Lower lobe of right lung (tissue), 2 donors: ENCODE results near the gene SH2D3A. TPM values are rescaled to one million over a fixed set of nuclear protein-coding genes. Genes with fewer than 3 reads are reported as not detected.

Experiments used
- ATAC-seq, 2 donors: fragments of 200-7000 bp; cut with Tn5 transposase; one replicate each; pipeline ENCODE4 v1.9.1; 2020 to 2022; ENCODE audit warnings: mild to moderate bottlenecking in 2 of 2, moderate library complexity in 2 of 2
- DNase-seq: peaks from one replicate; pipeline ENCODE4 v3.0.0-alpha.2; 2020
- H3K27ac ChIP-seq: fragments of 200-600 bp; one replicate; pipeline ENCODE4 v1.8.0; 2022
- H3K27me3 ChIP-seq: fragments of 200-600 bp; one replicate; pipeline ENCODE4 v1.8.0; 2022; ENCODE audit warnings: low read depth
- H3K36me3 ChIP-seq: fragments of 200-600 bp; one replicate; pipeline ENCODE4 v1.8.0; 2022; ENCODE audit warnings: mild to moderate bottlenecking
- H3K4me1 ChIP-seq: fragments of 200-600 bp; one replicate; pipeline ENCODE4 v1.8.0; 2022
- H3K4me3 ChIP-seq: fragments of 200-600 bp; one replicate; pipeline ENCODE4 v1.8.0; 2022; ENCODE audit warnings: mild to moderate bottlenecking
- H3K9me3 ChIP-seq: fragments of 200-600 bp; one replicate; pipeline ENCODE4 v1.8.0; 2022
- intact Hi-C: fragments of 100-400 bp; cut with DNase I; formaldehyde crosslinking; loops from one replicate; pipeline ENCODE4 v1.11.0; 2022
- total RNA-seq: library from RNA; stranded (reverse); fragmentation: NEBNext Ultra II Directional; extraction: Animal tissue kit (Norgen Biotek cat#: 25700); gene quantifications from one replicate; pipeline ENCODE4 v1.2.1, GENCODE V29; 2021
- TF ChIP-seq, protein P1 (sequence below): fragments of 200-600 bp; IDR thresholded peaks from one replicate; pipeline ENCODE4 v1.8.0; 2022; ENCODE audit warnings: antibody characterized with exemption, mild to moderate bottlenecking
- donor health status: DM: no; HTN: yes; CAD: no; lungs with severe emphysema.

Gene SH2D3A
- total RNA-seq, 1 donor from 2014 or later: 21.2 TPM

DNA sequence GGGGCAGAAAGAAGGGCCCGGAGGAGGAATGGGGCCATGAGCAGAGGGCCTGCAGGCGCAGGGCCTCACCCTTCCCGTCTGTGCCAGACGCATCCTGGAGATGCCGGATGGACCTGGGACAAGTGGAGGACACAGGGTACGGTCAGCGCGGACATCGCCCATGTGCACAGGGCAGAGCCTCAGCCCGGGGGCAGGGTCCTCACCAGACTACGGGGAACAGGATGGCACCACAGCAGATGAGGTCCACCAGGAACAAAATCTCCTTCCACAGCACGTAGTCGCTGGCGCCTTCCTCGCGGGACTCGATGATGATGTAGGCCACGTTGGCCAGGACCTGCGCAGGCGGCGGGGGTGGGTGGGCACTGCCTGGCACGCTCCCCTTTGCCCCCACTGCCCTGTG is 35.4 kb downstream of the SH2D3A start:
- Histone ChIP-seq H3K4me1 (peaks cover 31% of the 10 kb centered on the region), H3K4me3 (no peak overlapping the region), H3K9me3 (no peaks in the 10 kb centered on the region), H3K27ac (no peak overlapping the region), H3K36me3 (peaks cover 27% of the 10 kb centered on the region), H3K27me3 (no peaks in the 10 kb centered on the region)
- intact Hi-C loops: no loop called here
- ATAC-seq (no peak), DNase-seq (peak; percentile 40)
- TF ChIP-seq, protein P1, sequence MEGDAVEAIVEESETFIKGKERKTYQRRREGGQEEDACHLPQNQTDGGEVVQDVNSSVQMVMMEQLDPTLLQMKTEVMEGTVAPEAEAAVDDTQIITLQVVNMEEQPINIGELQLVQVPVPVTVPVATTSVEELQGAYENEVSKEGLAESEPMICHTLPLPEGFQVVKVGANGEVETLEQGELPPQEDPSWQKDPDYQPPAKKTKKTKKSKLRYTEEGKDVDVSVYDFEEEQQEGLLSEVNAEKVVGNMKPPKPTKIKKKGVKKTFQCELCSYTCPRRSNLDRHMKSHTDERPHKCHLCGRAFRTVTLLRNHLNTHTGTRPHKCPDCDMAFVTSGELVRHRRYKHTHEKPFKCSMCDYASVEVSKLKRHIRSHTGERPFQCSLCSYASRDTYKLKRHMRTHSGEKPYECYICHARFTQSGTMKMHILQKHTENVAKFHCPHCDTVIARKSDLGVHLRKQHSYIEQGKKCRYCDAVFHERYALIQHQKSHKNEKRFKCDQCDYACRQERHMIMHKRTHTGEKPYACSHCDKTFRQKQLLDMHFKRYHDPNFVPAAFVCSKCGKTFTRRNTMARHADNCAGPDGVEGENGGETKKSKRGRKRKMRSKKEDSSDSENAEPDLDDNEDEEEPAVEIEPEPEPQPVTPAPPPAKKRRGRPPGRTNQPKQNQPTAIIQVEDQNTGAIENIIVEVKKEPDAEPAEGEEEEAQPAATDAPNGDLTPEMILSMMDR: no peak

DNA sequence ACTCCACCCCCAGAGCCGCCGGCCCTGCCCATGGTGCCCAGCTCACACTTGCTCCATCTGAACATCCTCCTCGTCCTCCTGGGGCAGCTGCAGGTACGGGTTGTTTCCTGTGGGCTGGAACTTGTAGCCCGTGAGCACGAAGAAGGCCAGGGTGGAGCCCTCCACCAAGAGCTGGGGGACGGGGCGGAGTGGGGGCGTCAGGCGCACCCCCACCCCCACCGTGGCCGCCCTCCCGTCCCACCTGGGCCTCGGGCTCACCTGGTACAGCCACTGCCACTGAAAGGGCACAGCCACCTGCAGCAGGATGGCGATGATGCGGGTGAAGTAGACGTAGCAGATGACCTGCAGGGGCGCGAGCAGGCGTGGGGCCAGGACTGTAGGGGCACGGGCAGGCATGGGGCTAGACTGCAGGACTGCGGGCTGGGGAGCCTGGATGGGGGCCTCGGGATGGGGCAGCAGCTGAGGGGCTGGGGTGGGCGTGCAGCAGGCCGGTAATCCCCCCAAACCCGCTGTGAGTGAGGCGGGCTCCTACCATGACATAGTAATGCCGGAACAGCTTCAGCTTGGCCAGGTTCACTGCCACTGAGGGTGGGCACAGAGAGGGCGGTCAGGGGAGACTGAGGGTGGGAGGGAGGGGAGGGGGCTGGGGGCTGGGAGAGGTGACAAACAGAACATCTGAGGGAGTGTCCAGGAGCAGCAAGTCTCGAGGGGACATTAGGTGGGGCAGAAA is 36.1 kb downstream of the SH2D3A start:
- Histone ChIP-seq H3K4me3 (no peak overlapping the region), H3K4me1 (peaks cover 24% of the 10 kb centered on the region), H3K27ac (no peak overlapping the region), H3K27me3 (no peaks in the 10 kb centered on the region), H3K9me3 (no peaks in the 10 kb centered on the region), H3K36me3 (peaks cover 27% of the 10 kb centered on the region)
- intact Hi-C loops: no loop called here
- no peak for ATAC-seq
- TF ChIP-seq, protein P1: no peak
- DNase-seq: no peak

DNA sequence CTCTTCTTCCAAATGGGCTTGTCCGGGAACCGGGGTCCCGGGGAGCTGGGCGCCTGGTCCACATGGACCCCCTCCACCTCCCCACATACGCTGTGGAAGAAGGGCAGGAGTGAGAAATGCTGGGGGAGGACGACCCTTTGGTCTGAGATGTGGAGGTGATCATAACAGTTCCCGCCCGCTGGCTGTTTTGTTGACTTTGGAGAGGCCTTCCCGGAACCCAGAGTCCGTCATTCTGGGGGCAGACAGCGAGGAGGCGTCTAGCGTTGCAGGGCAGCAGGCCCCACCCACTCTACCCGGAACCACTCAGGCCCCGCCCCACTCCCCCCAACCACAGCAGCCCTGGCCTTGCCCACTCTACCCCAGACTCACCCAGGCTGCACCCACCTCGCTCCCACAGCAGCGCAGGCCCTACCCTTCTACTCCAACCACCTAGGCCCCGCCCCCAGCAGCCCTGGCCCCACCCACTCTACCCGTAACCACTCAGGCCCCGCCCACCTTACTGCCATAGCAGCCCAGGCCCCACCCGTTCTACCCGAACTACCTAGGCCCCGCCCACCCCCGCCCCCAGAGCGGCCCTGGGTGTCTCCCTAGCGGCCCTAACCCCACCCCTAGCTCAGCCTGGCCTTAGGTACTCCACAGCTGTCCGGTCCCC is 37.0 kb downstream of the SH2D3A start:
- H3K4me1 ChIP-seq: peaks cover 19% of the 10 kb centered on the region
- intact Hi-C loops: no loop called here
- DNase-seq (peak; percentile 94), ATAC-seq (peak; percentile 93)
- TF ChIP-seq, protein P1: no peak
- H3K27ac ChIP-seq: peak overlapping the region; percentile 73
- peak overlapping the region; percentile 46 for H3K4me3 ChIP-seq
- H3K9me3 ChIP-seq: no peaks in the 10 kb centered on the region
- H3K36me3 ChIP-seq: peaks cover 27% of the 10 kb centered on the region
- H3K27me3 ChIP-seq: no peaks in the 10 kb centered on the region

DNA sequence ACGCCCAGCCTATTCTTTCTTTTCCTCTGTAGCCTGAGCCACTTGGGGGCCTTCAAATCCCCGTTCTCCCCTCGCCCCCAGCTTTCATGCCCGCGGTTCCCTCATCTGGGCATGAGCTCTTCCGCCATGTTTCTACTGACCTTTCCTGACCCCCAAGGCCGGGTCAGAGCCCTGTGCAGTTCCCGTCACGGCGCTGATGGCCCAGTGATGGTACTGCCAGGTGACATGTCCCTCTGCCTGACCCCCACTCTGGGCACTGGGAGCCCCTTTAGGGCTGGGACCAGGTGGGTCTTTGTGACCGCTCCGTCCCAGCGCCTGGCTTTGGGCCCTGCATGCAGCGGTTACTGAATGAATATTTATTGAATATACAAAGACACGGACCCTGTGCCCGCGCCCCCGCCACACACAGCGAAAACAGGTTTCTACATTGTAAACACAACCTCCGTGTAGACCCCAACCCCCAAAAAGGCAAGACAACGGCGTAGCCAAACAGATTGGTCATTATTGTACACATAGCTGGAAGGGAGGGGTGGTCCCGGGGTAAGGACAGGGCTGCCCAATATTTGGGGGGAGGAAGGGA is 37.6 kb downstream of the SH2D3A start:
- ATAC-seq (no peak), DNase-seq (no peak)
- Histone ChIP-seq H3K9me3 (no peaks in the 10 kb centered on the region), H3K27me3 (no peaks in the 10 kb centered on the region), H3K4me3 (peak overlapping the region; percentile 46), H3K4me1 (peaks cover 22% of the 10 kb centered on the region), H3K36me3 (peaks cover 27% of the 10 kb centered on the region), H3K27ac (peak overlapping the region; percentile 73)
- TF ChIP-seq, protein P1: no peak
- intact Hi-C loops: no loop called here

DNA sequence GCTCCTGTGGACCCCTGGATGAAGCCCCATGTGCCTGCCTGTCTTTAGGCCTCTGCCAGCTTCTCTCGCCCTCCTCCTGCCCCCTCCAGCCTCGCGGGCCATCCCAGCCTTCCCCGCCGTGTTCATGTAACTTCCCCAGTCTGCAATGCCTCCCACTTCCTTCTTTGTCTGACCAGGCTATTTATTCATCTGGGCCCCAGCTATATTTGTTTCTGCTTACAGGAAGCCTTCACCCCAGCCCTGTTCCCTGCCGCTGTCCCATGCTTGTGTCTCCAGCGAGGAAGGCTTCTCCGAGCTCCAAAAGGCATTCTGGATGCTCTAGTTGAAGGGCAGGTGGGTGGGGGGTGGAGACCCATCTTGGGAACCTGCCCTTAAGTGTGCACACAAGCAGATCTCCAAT is 38.9 kb downstream of the SH2D3A start:
- peak in 1 of 2 donors; percentile 16 for ATAC-seq
- Histone ChIP-seq H3K4me3 (no peak overlapping the region), H3K36me3 (peaks cover 17% of the 10 kb centered on the region), H3K27me3 (no peaks in the 10 kb centered on the region), H3K27ac (peak overlapping the region; percentile 64), H3K9me3 (no peaks in the 10 kb centered on the region), H3K4me1 (peaks cover 34% of the 10 kb centered on the region)
- intact Hi-C loops: no loop called here
- peak; percentile 69 for DNase-seq
- TF ChIP-seq, protein P1: no peak
